ENCODE results near the gene MYH11.

GRCh38 chr16:15864939-15865338, 8.1 kb upstream of the MYH11 start:
- TF ChIP-seq POLR2A (IDR thresholded peaks at IDR 0.05; ENCODE audit: low read depth, low read length) (no peak), POLR2AphosphoS5 (IDR thresholded peaks at IDR 0.05; ENCODE audit: low read depth, low read length) (no peak), TAF1 (IDR thresholded peaks at IDR 0.05; ENCODE audit: borderline replicate concordance, low read depth, low read length) (no peak)
